LNCAP (cell line): Measurements from ENCODE around the gene RPL14.

Experiments
- TF ChIP-seq, protein P1 (sequence below): fragments of 450-650 bp; IDR thresholded peaks from 2 replicates; pipeline ENCODE4 v1.5.1; 2017; ENCODE audit warnings: mild to moderate bottlenecking

Gene RPL14

DNA sequence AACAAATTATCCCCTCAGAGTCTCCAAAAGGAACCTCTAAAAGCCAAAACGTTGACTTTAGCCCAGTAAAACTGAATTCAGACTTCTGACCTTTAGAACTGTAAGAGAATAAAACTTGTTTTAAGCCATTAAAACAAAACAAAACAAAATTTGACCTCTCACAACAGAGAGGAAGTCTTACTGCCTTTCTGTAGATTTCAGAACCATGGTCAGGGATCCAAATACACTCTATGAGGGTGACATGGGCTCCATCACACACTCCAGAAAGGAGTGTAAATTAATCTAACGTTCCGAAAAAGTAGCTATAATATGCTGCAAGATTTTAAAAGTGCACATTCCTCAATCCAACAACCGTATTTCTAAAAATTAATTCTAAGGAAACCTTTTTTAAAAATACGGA lies 19.2 kb upstream of the RPL14 start:
- TF ChIP-seq, protein P1, sequence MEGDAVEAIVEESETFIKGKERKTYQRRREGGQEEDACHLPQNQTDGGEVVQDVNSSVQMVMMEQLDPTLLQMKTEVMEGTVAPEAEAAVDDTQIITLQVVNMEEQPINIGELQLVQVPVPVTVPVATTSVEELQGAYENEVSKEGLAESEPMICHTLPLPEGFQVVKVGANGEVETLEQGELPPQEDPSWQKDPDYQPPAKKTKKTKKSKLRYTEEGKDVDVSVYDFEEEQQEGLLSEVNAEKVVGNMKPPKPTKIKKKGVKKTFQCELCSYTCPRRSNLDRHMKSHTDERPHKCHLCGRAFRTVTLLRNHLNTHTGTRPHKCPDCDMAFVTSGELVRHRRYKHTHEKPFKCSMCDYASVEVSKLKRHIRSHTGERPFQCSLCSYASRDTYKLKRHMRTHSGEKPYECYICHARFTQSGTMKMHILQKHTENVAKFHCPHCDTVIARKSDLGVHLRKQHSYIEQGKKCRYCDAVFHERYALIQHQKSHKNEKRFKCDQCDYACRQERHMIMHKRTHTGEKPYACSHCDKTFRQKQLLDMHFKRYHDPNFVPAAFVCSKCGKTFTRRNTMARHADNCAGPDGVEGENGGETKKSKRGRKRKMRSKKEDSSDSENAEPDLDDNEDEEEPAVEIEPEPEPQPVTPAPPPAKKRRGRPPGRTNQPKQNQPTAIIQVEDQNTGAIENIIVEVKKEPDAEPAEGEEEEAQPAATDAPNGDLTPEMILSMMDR, result no peak

DNA sequence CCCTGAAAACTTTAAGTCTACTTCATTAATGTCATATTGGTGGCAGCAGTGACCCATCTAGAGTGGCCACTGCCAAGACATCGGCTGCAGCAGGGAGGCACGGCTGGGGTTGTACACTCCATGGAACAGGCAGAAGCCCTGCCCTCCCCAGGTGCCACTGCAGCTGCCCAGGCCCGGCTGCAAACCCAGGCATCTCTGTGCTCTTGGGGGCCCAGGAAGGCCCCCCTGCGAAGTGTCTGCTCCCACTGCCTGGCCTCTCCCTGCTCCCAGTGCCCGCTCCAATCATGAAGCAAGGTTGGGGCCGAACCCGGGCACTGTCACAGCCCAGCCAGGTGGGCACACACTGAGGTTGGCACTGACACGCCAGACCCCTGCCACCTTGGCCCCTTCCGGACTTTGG lies 12.1 kb upstream of the RPL14 start:
- TF ChIP-seq, protein P1, result no peak

GRCh38 chr3:40445880-40446279 lies 11.3 kb upstream of the RPL14 start:
- TF ChIP-seq, protein P1, result no peak

GRCh38 chr3:40450438-40450837 lies 6.7 kb upstream of the RPL14 start:
- TF ChIP-seq, protein P1, result no peak

- TF ChIP-seq, protein P1, result no peak
These were observed 5.6 kb upstream of the RPL14 start for GRCh38 chr3:40451551-40451950.

DNA sequence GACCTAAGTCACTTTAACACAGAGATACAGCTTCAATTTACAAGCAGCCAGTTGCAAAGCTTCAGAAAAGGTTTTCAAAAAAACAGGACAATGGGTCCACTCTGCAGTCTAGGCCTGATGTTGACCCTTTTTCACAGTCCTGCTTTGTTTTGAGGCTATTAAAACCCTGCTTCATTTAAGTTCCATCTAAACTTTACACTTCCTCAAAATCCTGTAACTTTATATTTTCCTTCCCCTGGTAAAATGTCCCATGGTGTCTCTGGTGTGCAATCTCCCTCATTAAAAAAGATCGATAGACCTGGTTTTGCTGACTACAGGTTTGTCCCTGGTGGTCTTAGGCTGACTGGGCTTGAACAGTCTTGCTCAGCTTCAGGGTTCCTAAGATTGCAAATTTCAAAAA lies 5.1 kb upstream of the RPL14 start:
- TF ChIP-seq, protein P1, result no peak

GRCh38 chr3:40452562-40452875 lies 4.6 kb upstream of the RPL14 start:
- TF ChIP-seq, protein P1, result no peak
